Parathyroid adenoma (tissue), 2 donors: ENCODE data around the gene EIF2S2.
"Not testable (repeated sequence)": the region's sequence is repeated elsewhere in the genome, so short reads cannot be mapped to it uniquely, and the experiment has no call there.

Experiments
- H2AFZ ChIP-seq: fragments of 300-600 bp; sonication (generic); one replicate; pipeline ENCODE4 v1.7.0; 2017; ENCODE audit warnings: antibody characterized with exemption, mild to moderate bottlenecking
- H3K27ac ChIP-seq: fragments of 300-600 bp; sonication (generic); one replicate; pipeline ENCODE4 v1.7.0; 2017
- H3K27me3 ChIP-seq: fragments of 300-600 bp; sonication (generic); one replicate; pipeline ENCODE4 v1.7.0; 2017; ENCODE audit warnings: low read length; ENCODE audit not compliant: control insufficient read depth, insufficient read depth
- H3K36me3 ChIP-seq: fragments of 300-600 bp; sonication (generic); one replicate; pipeline ENCODE4 v1.7.0; 2017; ENCODE audit warnings: low read length; ENCODE audit not compliant: control insufficient read depth, insufficient read depth
- H3K4me1 ChIP-seq: fragments of 300-600 bp; sonication (generic); one replicate; pipeline ENCODE4 v1.7.0; 2017; ENCODE audit warnings: control low read depth
- H3K4me2 ChIP-seq: fragments of 300-600 bp; sonication (generic); one replicate; pipeline ENCODE4 v1.7.0; 2017; ENCODE audit warnings: low read length
- H3K4me3 ChIP-seq: fragments of 300-600 bp; sonication (generic); one replicate; pipeline ENCODE4 v1.7.0; 2017; ENCODE audit warnings: low read depth, low read length
- H3K79me2 ChIP-seq: fragments of 300-600 bp; sonication (generic); one replicate; pipeline ENCODE4 v1.7.0; 2017; ENCODE audit warnings: control low read depth
- H3K9ac ChIP-seq: fragments of 300-600 bp; sonication (generic); one replicate; pipeline ENCODE4 v1.7.0; 2017; ENCODE audit warnings: mild to moderate bottlenecking
- H3K9me3 ChIP-seq: fragments of 300-600 bp; sonication (generic); one replicate; pipeline ENCODE4 v1.7.0; 2017; ENCODE audit warnings: low read length; ENCODE audit not compliant: control insufficient read depth
- CTCF ChIP-seq: fragments of 300-600 bp; sonication (generic); IDR thresholded peaks from one replicate; pipeline ENCODE4 v1.7.0; 2017; ENCODE audit warnings: antibody characterized with exemption, mild to moderate bottlenecking
- donor health status: primary hyperparathyroidism.

The EIF2S2 gene

GRCh38 chr20:34145280-34145819 is 33.3 kb upstream of the EIF2S2 start:
- Histone ChIP-seq H2AFZ (no peak overlapping the region), H3K9ac (no peak overlapping the region), H3K79me2 (no peaks in the 10 kb centered on the region), H3K36me3 (no peaks in the 10 kb centered on the region), H3K4me1 (no peaks in the 10 kb centered on the region), H3K9me3 (no peaks in the 10 kb centered on the region), H3K27ac (no peak overlapping the region), H3K4me2 (no peak overlapping the region), H3K27me3 (no peaks in the 10 kb centered on the region), H3K4me3 (no peak overlapping the region)
- no peak for TF ChIP-seq CTCF

DNA sequence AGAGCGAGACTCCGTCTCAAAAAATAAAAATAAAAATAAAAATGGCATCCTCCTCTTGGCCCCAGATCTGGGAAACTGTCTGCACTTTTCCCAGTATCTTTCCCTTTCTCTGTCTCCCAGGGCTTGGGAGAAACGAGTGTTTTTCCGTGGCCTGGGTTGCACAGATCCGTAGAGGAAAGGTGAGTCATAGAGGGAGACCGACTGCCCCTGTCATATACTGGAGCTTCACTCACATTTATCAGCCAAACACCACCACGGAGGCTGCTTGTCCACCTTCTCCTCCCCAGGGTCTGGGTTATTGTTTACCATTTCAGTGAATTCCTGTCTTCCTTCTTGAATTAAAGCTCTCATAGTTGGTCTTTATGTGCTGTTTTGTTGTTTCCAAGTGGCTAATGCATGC is 31.9 kb upstream of the EIF2S2 start:
- Histone ChIP-seq H2AFZ (no peak overlapping the region), H3K27ac (no peak overlapping the region), H3K4me2 (no peak overlapping the region), H3K9me3 (no peaks in the 10 kb centered on the region), H3K4me1 (no peaks in the 10 kb centered on the region), H3K79me2 (no peaks in the 10 kb centered on the region), H3K4me3 (no peak overlapping the region), H3K27me3 (no peaks in the 10 kb centered on the region), H3K36me3 (no peaks in the 10 kb centered on the region), H3K9ac (no peak overlapping the region)
- TF ChIP-seq CTCF: no peak

DNA sequence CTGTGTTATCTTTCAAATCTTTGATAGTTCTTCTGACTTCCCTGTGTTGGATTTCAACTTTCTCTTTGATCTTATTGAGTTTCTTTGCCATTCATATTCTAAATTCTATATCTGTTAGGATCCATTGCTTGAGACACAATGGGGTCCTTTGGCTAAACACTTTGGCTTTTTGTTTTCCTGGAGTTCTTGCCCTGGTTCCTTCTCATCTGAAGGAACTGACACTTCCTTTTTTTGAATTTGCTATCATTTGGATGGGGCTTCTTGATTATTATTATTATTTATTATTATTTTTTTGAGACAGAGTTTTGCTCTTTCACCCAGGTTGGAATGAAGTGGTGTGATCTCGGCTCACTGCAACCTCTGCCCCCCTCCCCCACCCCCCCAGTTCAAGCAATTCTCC is 30.1 kb upstream of the EIF2S2 start:
- Histone ChIP-seq H3K9me3 (no peaks in the 10 kb centered on the region), H3K9ac (no peak overlapping the region), H3K27ac (no peak overlapping the region), H3K79me2 (no peaks in the 10 kb centered on the region), H3K4me3 (no peak overlapping the region), H3K27me3 (no peaks in the 10 kb centered on the region), H3K4me1 (no peaks in the 10 kb centered on the region), H3K36me3 (no peaks in the 10 kb centered on the region), H2AFZ (no peak overlapping the region), H3K4me2 (no peak overlapping the region)
- no peak for TF ChIP-seq CTCF

GRCh38 chr20:34141293-34141692 is 29.2 kb upstream of the EIF2S2 start:
- Histone ChIP-seq H2AFZ (no peak overlapping the region), H3K27me3 (no peaks in the 10 kb centered on the region), H3K4me3 (no peak overlapping the region), H3K9ac (no peak overlapping the region), H3K36me3 (no peaks in the 10 kb centered on the region), H3K4me2 (no peak overlapping the region), H3K4me1 (no peaks in the 10 kb centered on the region), H3K27ac (no peak overlapping the region), H3K9me3 (no peaks in the 10 kb centered on the region), H3K79me2 (no peaks in the 10 kb centered on the region)
- TF ChIP-seq CTCF: no peak

- not testable (repeated sequence) for H3K9ac ChIP-seq, H3K79me2 ChIP-seq, H2AFZ ChIP-seq, H3K4me2 ChIP-seq, H3K27ac ChIP-seq, H3K9me3 ChIP-seq, H3K36me3 ChIP-seq, H3K4me1 ChIP-seq, H3K27me3 ChIP-seq, H3K4me3 ChIP-seq
These were observed 23.7 kb upstream of the EIF2S2 start for GRCh38 chr20:34135525-34136275.

GRCh38 chr20:34133365-34133860 is 21.4 kb upstream of the EIF2S2 start:
- not testable (repeated sequence) for H3K27me3 ChIP-seq, H3K4me2 ChIP-seq, H3K79me2 ChIP-seq, H3K9ac ChIP-seq, H3K36me3 ChIP-seq, H3K4me3 ChIP-seq, H2AFZ ChIP-seq, H3K4me1 ChIP-seq, H3K9me3 ChIP-seq, H3K27ac ChIP-seq

GRCh38 chr20:34132943-34133342 is 20.9 kb upstream of the EIF2S2 start:
- H3K4me1 ChIP-seq, H2AFZ ChIP-seq, H3K4me2 ChIP-seq, H3K36me3 ChIP-seq, H3K9me3 ChIP-seq, H3K27ac ChIP-seq, H3K4me3 ChIP-seq, H3K9ac ChIP-seq, H3K79me2 ChIP-seq, H3K27me3 ChIP-seq: not testable (repeated sequence)

GRCh38 chr20:34132491-34132890 is 20.4 kb upstream of the EIF2S2 start:
- H3K4me2 ChIP-seq, H3K9me3 ChIP-seq, H3K4me1 ChIP-seq, H2AFZ ChIP-seq, H3K27ac ChIP-seq, H3K4me3 ChIP-seq, H3K27me3 ChIP-seq, H3K79me2 ChIP-seq, H3K9ac ChIP-seq, H3K36me3 ChIP-seq: not testable (repeated sequence)
